Hepatocyte (in vitro differentiated cells): ENCODE data around the gene SLIT1.

ENCODE experiments used
- EZH2 ChIP-seq: fragments of 200-600 bp; sonication (generic); IDR thresholded peaks from 2 replicates; pipeline ENCODE4 v1.6.1; 2016; ENCODE audit warnings: antibody characterized with exemption, mild to moderate bottlenecking, borderline replicate concordance
- EZH2phosphoT487 ChIP-seq: fragments of 200-600 bp; sonication (generic); IDR thresholded peaks from one replicate; pipeline ENCODE4 v1.6.1; 2018; ENCODE audit warnings: antibody characterized with exemption, mild to moderate bottlenecking, low read depth, moderate library complexity; ENCODE audit not compliant: unreplicated experiment, severe bottlenecking
- TF ChIP-seq, protein P1 (sequence below): fragments of 200-600 bp; sonication (generic); IDR thresholded peaks from 2 replicates; pipeline ENCODE4 v1.5.1; 2016; ENCODE audit warnings: antibody characterized with exemption, mild to moderate bottlenecking; ENCODE audit not compliant: poor library complexity

DNA sequence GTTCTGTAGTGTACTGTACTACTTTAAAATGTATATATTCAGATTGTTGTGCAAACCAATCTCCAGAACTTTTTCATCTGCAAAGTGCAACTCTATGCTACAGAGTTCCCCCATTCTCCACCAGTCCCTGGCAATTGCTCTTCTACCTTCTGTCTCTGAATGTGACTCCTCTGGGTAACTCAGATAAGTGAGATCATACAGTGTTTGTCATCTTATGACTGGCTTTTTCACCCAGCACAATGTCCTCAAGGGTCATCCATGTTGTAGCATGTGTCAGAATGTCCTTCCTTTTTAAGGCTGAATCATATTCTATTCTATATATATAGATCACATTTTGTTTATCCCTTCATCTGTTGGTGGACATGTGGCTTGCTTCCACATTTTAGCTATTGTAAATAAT is 10.8 kb downstream of the SLIT1 start:
- no peak for TF ChIP-seq EZH2
- TF ChIP-seq, protein P1, sequence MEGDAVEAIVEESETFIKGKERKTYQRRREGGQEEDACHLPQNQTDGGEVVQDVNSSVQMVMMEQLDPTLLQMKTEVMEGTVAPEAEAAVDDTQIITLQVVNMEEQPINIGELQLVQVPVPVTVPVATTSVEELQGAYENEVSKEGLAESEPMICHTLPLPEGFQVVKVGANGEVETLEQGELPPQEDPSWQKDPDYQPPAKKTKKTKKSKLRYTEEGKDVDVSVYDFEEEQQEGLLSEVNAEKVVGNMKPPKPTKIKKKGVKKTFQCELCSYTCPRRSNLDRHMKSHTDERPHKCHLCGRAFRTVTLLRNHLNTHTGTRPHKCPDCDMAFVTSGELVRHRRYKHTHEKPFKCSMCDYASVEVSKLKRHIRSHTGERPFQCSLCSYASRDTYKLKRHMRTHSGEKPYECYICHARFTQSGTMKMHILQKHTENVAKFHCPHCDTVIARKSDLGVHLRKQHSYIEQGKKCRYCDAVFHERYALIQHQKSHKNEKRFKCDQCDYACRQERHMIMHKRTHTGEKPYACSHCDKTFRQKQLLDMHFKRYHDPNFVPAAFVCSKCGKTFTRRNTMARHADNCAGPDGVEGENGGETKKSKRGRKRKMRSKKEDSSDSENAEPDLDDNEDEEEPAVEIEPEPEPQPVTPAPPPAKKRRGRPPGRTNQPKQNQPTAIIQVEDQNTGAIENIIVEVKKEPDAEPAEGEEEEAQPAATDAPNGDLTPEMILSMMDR, result no peak
- no peak for TF ChIP-seq EZH2phosphoT487
